Type B pancreatic cell (in vitro differentiated cells): ENCODE results near the gene CCNL1. TPM values are rescaled to one million over a fixed set of nuclear protein-coding genes. Genes with fewer than 3 reads are reported as not detected.

Experiments
- DNase-seq: peaks from one replicate; pipeline ENCODE4 v3.0.0; 2021; ENCODE audit warnings: mixed read lengths; ENCODE audit not compliant: unreplicated experiment; ENCODE audit errors: extremely low spot score
- H3K27ac Mint-ChIP-seq: 2 replicates; pipeline ENCODE4 v1.8.0; 2021; ENCODE audit warnings: mild to moderate bottlenecking, mixed read lengths
- H3K27me3 Mint-ChIP-seq: 2 replicates; pipeline ENCODE4 v1.8.0; 2021; ENCODE audit warnings: mixed read lengths
- H3K36me3 Mint-ChIP-seq: 2 replicates; pipeline ENCODE4 v1.8.0; 2021; ENCODE audit warnings: mixed read lengths
- H3K4me1 Mint-ChIP-seq: one replicate; pipeline ENCODE4 v1.8.0; 2021; ENCODE audit warnings: mixed read lengths; ENCODE audit not compliant: unreplicated experiment
- H3K4me3 Mint-ChIP-seq: 2 replicates; pipeline ENCODE4 v1.8.0; 2021; ENCODE audit warnings: mild to moderate bottlenecking, mixed read lengths
- H3K9me3 Mint-ChIP-seq: 2 replicates; pipeline ENCODE4 v1.8.0; 2021; ENCODE audit warnings: mixed read lengths
- CTCF ChIP-seq: fragments of 200-600 bp; sonication (generic); conservative IDR thresholded peaks from 2 replicates; pipeline ENCODE4 v1.5.0; 2021; ENCODE audit warnings: antibody characterized with exemption, mild to moderate bottlenecking
- total RNA-seq: library from RNA; stranded (reverse); gene quantifications from 2 replicates; pipeline ENCODE4 v1.2.1, GENCODE V29; 2021; ENCODE audit warnings: low replicate concordance

The CCNL1 gene
- total RNA-seq, 1 donor from 2014 or later, result 145 TPM

- H3K4me3 Mint-ChIP-seq, result no peak overlapping the region
- no peak for TF ChIP-seq CTCF
- no peaks in the 10 kb centered on the region for H3K27me3 Mint-ChIP-seq
- peaks cover 68% of the 10 kb centered on the region for H3K36me3 Mint-ChIP-seq
- peaks cover 26% of the 10 kb centered on the region for H3K4me1 Mint-ChIP-seq
- DNase-seq, result no peak
- H3K27ac Mint-ChIP-seq, result no peak overlapping the region
- no peaks in the 10 kb centered on the region for H3K9me3 Mint-ChIP-seq
These were observed 7.5 kb downstream of the CCNL1 start for GRCh38 chr3:157152438-157152837.

- Mint-ChIP-seq H3K4me3 (no peak overlapping the region), H3K27me3 (no peaks in the 10 kb centered on the region), H3K27ac (peak overlapping the region; percentile 5), H3K9me3 (no peaks in the 10 kb centered on the region), H3K36me3 (peaks cover 64% of the 10 kb centered on the region), H3K4me1 (peaks cover 26% of the 10 kb centered on the region)
- no peak for DNase-seq
- no peak for TF ChIP-seq CTCF
These were observed 8.3 kb downstream of the CCNL1 start for GRCh38 chr3:157151627-157152026.

GRCh38 chr3:157151151-157151550, 8.8 kb downstream of the CCNL1 start:
- Mint-ChIP-seq H3K27ac (peak overlapping the region; percentile 14), H3K9me3 (no peaks in the 10 kb centered on the region), H3K27me3 (no peaks in the 10 kb centered on the region), H3K4me3 (no peak overlapping the region), H3K4me1 (peaks cover 21% of the 10 kb centered on the region), H3K36me3 (peaks cover 62% of the 10 kb centered on the region)
- DNase-seq, result no peak
- TF ChIP-seq CTCF, result no peak

- TF ChIP-seq CTCF, result no peak
- H3K27me3 Mint-ChIP-seq, result no peaks in the 10 kb centered on the region
- H3K4me1 Mint-ChIP-seq, result peaks cover 6% of the 10 kb centered on the region
- DNase-seq, result no peak
- H3K36me3 Mint-ChIP-seq, result peaks cover 55% of the 10 kb centered on the region
- H3K4me3 Mint-ChIP-seq, result no peak overlapping the region
- no peaks in the 10 kb centered on the region for H3K9me3 Mint-ChIP-seq
- H3K27ac Mint-ChIP-seq, result no peak overlapping the region
These were observed 10.7 kb downstream of the CCNL1 start for GRCh38 chr3:157149136-157149696.

- Mint-ChIP-seq H3K27ac (peak overlapping the region; percentile 53), H3K36me3 (peaks cover 56% of the 10 kb centered on the region), H3K27me3 (no peaks in the 10 kb centered on the region), H3K9me3 (no peaks in the 10 kb centered on the region), H3K4me3 (no peak overlapping the region), H3K4me1 (peaks cover 1% of the 10 kb centered on the region)
- no peak for TF ChIP-seq CTCF
- DNase-seq, result no peak
These were observed 11.6 kb downstream of the CCNL1 start for GRCh38 chr3:157148196-157148889.
